Cerebellar nuclear complex (tissue), 1 donor: Measurements from ENCODE around the gene ADRB2.
"Not testable (repeated sequence)": the region's sequence is repeated elsewhere in the genome, so short reads cannot be mapped to it uniquely, and the experiment has no call there.

Experiments used
- DNase-seq, 2 experiments: peaks; one replicate each; lab custom pipeline; 2025; lab: John Stamatoyannopoulos, UW

ADRB2 gene

GRCh38 chr5:148826053-148826738 is at the start of gene ADRB2:
ADRB2 (plus strand) TSS chr5:148826611; CDS start chr5:148826832, 221 bp downstream.
- peak in 1 of 2 experiments; percentile 4 for DNase-seq

- no peak for DNase-seq
Observed at GRCh38 chr5:148776780-148777179, 49.6 kb upstream of the ADRB2 start.

- DNase-seq = no peak
Observed at GRCh38 chr5:148778882-148779281, 47.5 kb upstream of the ADRB2 start.

- no peak for DNase-seq
Observed at GRCh38 chr5:148780711-148781110, 45.7 kb upstream of the ADRB2 start.

GRCh38 chr5:148781766-148782165 is 44.6 kb upstream of the ADRB2 start:
- DNase-seq = no peak

GRCh38 chr5:148785223-148785622 is 41.2 kb upstream of the ADRB2 start:
- no peak for DNase-seq

- no peak for DNase-seq
Observed at GRCh38 chr5:148786456-148786855, 40.0 kb upstream of the ADRB2 start.

GRCh38 chr5:148788636-148789035 is 37.8 kb upstream of the ADRB2 start:
- no peak for DNase-seq

- DNase-seq = no peak
Observed at GRCh38 chr5:148790545-148791333, 35.7 kb upstream of the ADRB2 start.

- DNase-seq = no peak
Observed at GRCh38 chr5:148791334-148791667, 35.1 kb upstream of the ADRB2 start.

- no peak for DNase-seq
Observed at GRCh38 chr5:148791696-148792095, 34.7 kb upstream of the ADRB2 start.

GRCh38 chr5:148792744-148793143 is 33.7 kb upstream of the ADRB2 start:
- DNase-seq = no peak

- DNase-seq = no peak
Observed at GRCh38 chr5:148793261-148793660, 33.1 kb upstream of the ADRB2 start.

- DNase-seq = no peak
Observed at GRCh38 chr5:148794275-148794674, 32.1 kb upstream of the ADRB2 start.

GRCh38 chr5:148794729-148795561 is 31.5 kb upstream of the ADRB2 start:
- no peak for DNase-seq

- DNase-seq = no peak
Observed at GRCh38 chr5:148796936-148797335, 29.5 kb upstream of the ADRB2 start.

- no peak for DNase-seq
Observed at GRCh38 chr5:148798786-148799185, 27.6 kb upstream of the ADRB2 start.

GRCh38 chr5:148799737-148800527 is 26.5 kb upstream of the ADRB2 start:
- DNase-seq = no peak

- DNase-seq = no peak
Observed at GRCh38 chr5:148801682-148802276, 24.6 kb upstream of the ADRB2 start.

GRCh38 chr5:148803451-148803850 is 23.0 kb upstream of the ADRB2 start:
- not testable (repeated sequence) for DNase-seq

- no peak for DNase-seq
Observed at GRCh38 chr5:148804393-148804792, 22.0 kb upstream of the ADRB2 start.
